Measurements from ENCODE around the gene NFATC2.

DNA sequence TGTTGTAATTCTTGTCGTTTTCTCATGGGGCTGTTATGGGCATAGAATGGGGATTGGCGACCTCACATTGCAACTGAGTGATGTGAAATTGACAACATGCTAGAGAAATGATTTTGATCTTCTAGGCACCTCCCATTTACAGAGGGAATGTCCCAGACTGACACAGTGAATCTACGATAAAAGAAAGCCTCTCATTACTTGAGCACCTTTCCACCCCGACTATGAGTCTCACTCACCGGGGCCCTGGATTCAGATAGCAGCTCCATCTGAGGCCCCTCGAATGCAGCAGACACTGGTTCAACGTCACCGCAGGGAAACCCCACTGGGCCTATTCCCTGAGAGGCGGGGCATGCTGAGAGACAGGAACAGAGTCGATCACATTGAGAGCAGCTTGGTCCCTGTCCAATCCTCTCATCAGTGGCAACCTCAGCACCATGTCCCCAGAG lies 49.1 kb downstream of the NFATC2 start:
- TF ChIP-seq SPI1 (IDR thresholded peaks at IDR 0.05; ENCODE audit: borderline replicate concordance, low read depth), result no peak
- TF ChIP-seq, protein P1, sequence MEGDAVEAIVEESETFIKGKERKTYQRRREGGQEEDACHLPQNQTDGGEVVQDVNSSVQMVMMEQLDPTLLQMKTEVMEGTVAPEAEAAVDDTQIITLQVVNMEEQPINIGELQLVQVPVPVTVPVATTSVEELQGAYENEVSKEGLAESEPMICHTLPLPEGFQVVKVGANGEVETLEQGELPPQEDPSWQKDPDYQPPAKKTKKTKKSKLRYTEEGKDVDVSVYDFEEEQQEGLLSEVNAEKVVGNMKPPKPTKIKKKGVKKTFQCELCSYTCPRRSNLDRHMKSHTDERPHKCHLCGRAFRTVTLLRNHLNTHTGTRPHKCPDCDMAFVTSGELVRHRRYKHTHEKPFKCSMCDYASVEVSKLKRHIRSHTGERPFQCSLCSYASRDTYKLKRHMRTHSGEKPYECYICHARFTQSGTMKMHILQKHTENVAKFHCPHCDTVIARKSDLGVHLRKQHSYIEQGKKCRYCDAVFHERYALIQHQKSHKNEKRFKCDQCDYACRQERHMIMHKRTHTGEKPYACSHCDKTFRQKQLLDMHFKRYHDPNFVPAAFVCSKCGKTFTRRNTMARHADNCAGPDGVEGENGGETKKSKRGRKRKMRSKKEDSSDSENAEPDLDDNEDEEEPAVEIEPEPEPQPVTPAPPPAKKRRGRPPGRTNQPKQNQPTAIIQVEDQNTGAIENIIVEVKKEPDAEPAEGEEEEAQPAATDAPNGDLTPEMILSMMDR (IDR thresholded peaks at IDR 0.05; ENCODE audit: insufficient read depth, low read length), result no peak
- no peak for TF ChIP-seq POLR2AphosphoS5 (IDR thresholded peaks at IDR 0.05; ENCODE audit: low read depth)
- TF ChIP-seq, protein P2, sequence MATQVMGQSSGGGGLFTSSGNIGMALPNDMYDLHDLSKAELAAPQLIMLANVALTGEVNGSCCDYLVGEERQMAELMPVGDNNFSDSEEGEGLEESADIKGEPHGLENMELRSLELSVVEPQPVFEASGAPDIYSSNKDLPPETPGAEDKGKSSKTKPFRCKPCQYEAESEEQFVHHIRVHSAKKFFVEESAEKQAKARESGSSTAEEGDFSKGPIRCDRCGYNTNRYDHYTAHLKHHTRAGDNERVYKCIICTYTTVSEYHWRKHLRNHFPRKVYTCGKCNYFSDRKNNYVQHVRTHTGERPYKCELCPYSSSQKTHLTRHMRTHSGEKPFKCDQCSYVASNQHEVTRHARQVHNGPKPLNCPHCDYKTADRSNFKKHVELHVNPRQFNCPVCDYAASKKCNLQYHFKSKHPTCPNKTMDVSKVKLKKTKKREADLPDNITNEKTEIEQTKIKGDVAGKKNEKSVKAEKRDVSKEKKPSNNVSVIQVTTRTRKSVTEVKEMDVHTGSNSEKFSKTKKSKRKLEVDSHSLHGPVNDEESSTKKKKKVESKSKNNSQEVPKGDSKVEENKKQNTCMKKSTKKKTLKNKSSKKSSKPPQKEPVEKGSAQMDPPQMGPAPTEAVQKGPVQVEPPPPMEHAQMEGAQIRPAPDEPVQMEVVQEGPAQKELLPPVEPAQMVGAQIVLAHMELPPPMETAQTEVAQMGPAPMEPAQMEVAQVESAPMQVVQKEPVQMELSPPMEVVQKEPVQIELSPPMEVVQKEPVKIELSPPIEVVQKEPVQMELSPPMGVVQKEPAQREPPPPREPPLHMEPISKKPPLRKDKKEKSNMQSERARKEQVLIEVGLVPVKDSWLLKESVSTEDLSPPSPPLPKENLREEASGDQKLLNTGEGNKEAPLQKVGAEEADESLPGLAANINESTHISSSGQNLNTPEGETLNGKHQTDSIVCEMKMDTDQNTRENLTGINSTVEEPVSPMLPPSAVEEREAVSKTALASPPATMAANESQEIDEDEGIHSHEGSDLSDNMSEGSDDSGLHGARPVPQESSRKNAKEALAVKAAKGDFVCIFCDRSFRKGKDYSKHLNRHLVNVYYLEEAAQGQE (IDR thresholded peaks at IDR 0.05; ENCODE audit: insufficient replicate concordance, low read depth), result no peak
- TF ChIP-seq GABPA (IDR thresholded peaks at IDR 0.05; ENCODE audit: low read depth), result no peak

Measured in HL-60 (cell line).